Loucy (cell line): ENCODE measurements around the gene LAIR2.
"Not testable (repeated sequence)": the region's sequence is repeated elsewhere in the genome, so short reads cannot be mapped to it uniquely, and the experiment has no call there.

Experiments
- H2AFZ ChIP-seq: fragments of 200-600 bp; sonication (generic); 2 replicates; pipeline ENCODE4 v1.6.0; 2016; ENCODE audit warnings: antibody characterized with exemption, mild to moderate bottlenecking, low read length, moderate library complexity
- H3F3A ChIP-seq: fragments of 200-600 bp; 2 replicates; pipeline ENCODE4 v1.6.0; 2016; ENCODE audit warnings: antibody characterized with exemption, low read depth, mild to moderate bottlenecking
- H3K27me3 ChIP-seq: fragments of 200-600 bp; sonication (generic); 2 replicates; pipeline ENCODE4 v1.6.1; 2014; ENCODE audit warnings: low read length, mild to moderate bottlenecking; ENCODE audit not compliant: insufficient read depth, poor library complexity, severe bottlenecking
- H3K36me3 ChIP-seq: fragments of 200-600 bp; sonication (generic); 2 replicates; pipeline ENCODE4 v1.6.1; 2016; ENCODE audit warnings: low read length; ENCODE audit not compliant: insufficient read depth
- H3K4me1 ChIP-seq: fragments of 200-600 bp; sonication (generic); 2 replicates; pipeline ENCODE4 v1.5.1; 2014; ENCODE audit warnings: low read length, mild to moderate bottlenecking; ENCODE audit not compliant: insufficient read depth, poor library complexity, severe bottlenecking
- H3K4me2 ChIP-seq: fragments of 200-600 bp; sonication (generic); 2 replicates; pipeline ENCODE4 v1.6.0; 2014; ENCODE audit warnings: antibody characterized with exemption, low read length, low read depth, mild to moderate bottlenecking; ENCODE audit not compliant: poor library complexity, severe bottlenecking
- H3K4me3 ChIP-seq: fragments of 200-600 bp; sonication (generic); 2 replicates; pipeline ENCODE4 v1.5.1; 2014; ENCODE audit warnings: low read length, mild to moderate bottlenecking, mixed read lengths; ENCODE audit not compliant: poor library complexity, severe bottlenecking
- H3K79me2 ChIP-seq: fragments of 200-600 bp; sonication (generic); 2 replicates; pipeline ENCODE4 v1.6.1; 2014; ENCODE audit warnings: low read length; ENCODE audit not compliant: insufficient read depth
- H3K9ac ChIP-seq: fragments of 200-600 bp; sonication (generic); 2 replicates; pipeline ENCODE4 v1.6.0; 2014; ENCODE audit warnings: mild to moderate bottlenecking, low read depth, low read length, moderate library complexity; ENCODE audit not compliant: poor library complexity, severe bottlenecking
- H3K9me2 ChIP-seq: fragments of 200-600 bp; sonication (generic); replicated peaks from 2 replicates; pipeline ENCODE4 v1.6.1; 2016; ENCODE audit warnings: low read depth, low read length, mixed read lengths
- H3K9me3 ChIP-seq: fragments of 200-600 bp; sonication (generic); 2 replicates; pipeline ENCODE4 v1.6.1; 2014; ENCODE audit warnings: mild to moderate bottlenecking, antibody characterized with exemption, low read length, low read depth; ENCODE audit not compliant: insufficient read depth
- H4K20me1 ChIP-seq: fragments of 200-600 bp; sonication (generic); 2 replicates; pipeline ENCODE4 v1.6.0; 2014; ENCODE audit warnings: antibody characterized with exemption, low read length, mild to moderate bottlenecking; ENCODE audit not compliant: insufficient read depth, poor library complexity, severe bottlenecking
- CTCF ChIP-seq: fragments of 200-600 bp; sonication (generic); conservative IDR thresholded peaks from 2 replicates; pipeline ENCODE4 v1.5.1; 2014; ENCODE audit warnings: mild to moderate bottlenecking, antibody characterized with exemption, low read length
- EZH2phosphoT487 ChIP-seq: fragments of 200-600 bp; IDR thresholded peaks from 2 replicates; pipeline ENCODE4 v1.6.1; 2018; ENCODE audit warnings: antibody characterized with exemption, mild to moderate bottlenecking, moderate library complexity, borderline replicate concordance

Gene LAIR2

GRCh38 chr19:54505542-54505941 lies 2.9 kb downstream of the LAIR2 start:
- not testable (repeated sequence) for H4K20me1 ChIP-seq, H3F3A ChIP-seq, H2AFZ ChIP-seq, H3K36me3 ChIP-seq, H3K9me2 ChIP-seq, H3K27me3 ChIP-seq, H3K9me3 ChIP-seq, H3K79me2 ChIP-seq, H3K4me3 ChIP-seq, H3K9ac ChIP-seq
- Histone ChIP-seq H3K4me2 (peak overlapping the region; percentile 34), H3K4me1 (peaks cover 19% of the 10 kb centered on the region)

GRCh38 chr19:54506079-54506478 lies 3.4 kb downstream of the LAIR2 start:
- no peaks in the 10 kb centered on the region for H3K27me3 ChIP-seq
- H3K4me3 ChIP-seq: no peak overlapping the region
- H2AFZ ChIP-seq: no peak overlapping the region
- no peaks in the 10 kb centered on the region for H3K36me3 ChIP-seq
- H3F3A ChIP-seq: no peaks in the 10 kb centered on the region
- no peaks in the 10 kb centered on the region for H3K9me3 ChIP-seq
- peaks cover 19% of the 10 kb centered on the region for H3K4me1 ChIP-seq
- H3K9ac ChIP-seq: no peak overlapping the region
- H4K20me1 ChIP-seq: no peaks in the 10 kb centered on the region
- H3K79me2 ChIP-seq: peaks cover 4% of the 10 kb centered on the region
- H3K9me2 ChIP-seq: no peaks in the 10 kb centered on the region
- no peak overlapping the region for H3K4me2 ChIP-seq
- no peak for TF ChIP-seq CTCF

- not testable (repeated sequence) for H3K27me3 ChIP-seq, H3F3A ChIP-seq, H3K9ac ChIP-seq, H3K4me2 ChIP-seq, H3K9me2 ChIP-seq, H2AFZ ChIP-seq, H3K79me2 ChIP-seq, H3K36me3 ChIP-seq, H4K20me1 ChIP-seq, H3K4me3 ChIP-seq, H3K9me3 ChIP-seq
- peaks cover 18% of the 10 kb centered on the region for H3K4me1 ChIP-seq
Observed at GRCh38 chr19:54507038-54507717, 4.5 kb downstream of the LAIR2 start.

- no peak overlapping the region for H3K9ac ChIP-seq
- no peaks in the 10 kb centered on the region for H3F3A ChIP-seq
- H3K79me2 ChIP-seq: no peaks in the 10 kb centered on the region; the same call in 1 of the 2 replicates
- no peak overlapping the region for H3K4me3 ChIP-seq
- H3K36me3 ChIP-seq: no peaks in the 10 kb centered on the region
- peaks cover 12% of the 10 kb centered on the region for H3K4me1 ChIP-seq
- H3K9me3 ChIP-seq: no peaks in the 10 kb centered on the region
- TF ChIP-seq EZH2phosphoT487 (no peak), CTCF (no peak)
- H2AFZ ChIP-seq: no peak overlapping the region
- no peaks in the 10 kb centered on the region for H3K27me3 ChIP-seq
- no peak overlapping the region for H3K4me2 ChIP-seq
- no peaks in the 10 kb centered on the region for H3K9me2 ChIP-seq
- H4K20me1 ChIP-seq: no peaks in the 10 kb centered on the region
Observed at GRCh38 chr19:54507824-54508223, 5.2 kb downstream of the LAIR2 start.

- not testable (repeated sequence) for H2AFZ ChIP-seq, H3K4me3 ChIP-seq, H3F3A ChIP-seq, H3K27me3 ChIP-seq, H3K9me2 ChIP-seq, H3K9me3 ChIP-seq, H4K20me1 ChIP-seq, H3K36me3 ChIP-seq, H3K4me1 ChIP-seq, H3K79me2 ChIP-seq, H3K9ac ChIP-seq
- H3K4me2 ChIP-seq: peak overlapping the region; percentile 27
Observed at GRCh38 chr19:54508487-54508886, 5.9 kb downstream of the LAIR2 start.

- H3K9me3 ChIP-seq, H3K9ac ChIP-seq, H3K27me3 ChIP-seq, H3F3A ChIP-seq, H3K4me2 ChIP-seq, H3K79me2 ChIP-seq, H2AFZ ChIP-seq, H4K20me1 ChIP-seq, H3K4me1 ChIP-seq, H3K4me3 ChIP-seq, H3K36me3 ChIP-seq, H3K9me2 ChIP-seq: not testable (repeated sequence)
Observed at GRCh38 chr19:54509200-54509940, 6.7 kb downstream of the LAIR2 start.
